GM12878 (cell line): ENCODE measurements around the gene PEX16. TPM values are rescaled to one million over a fixed set of nuclear protein-coding genes. Genes with fewer than 3 reads are reported as not detected.

Experiments
- ATAC-seq: fragments of 200-7000 bp; cut with Tn5 transposase; 3 replicates; pipeline ENCODE4 v1.9.1; 2020; ENCODE audit warnings: mild to moderate bottlenecking, moderate library complexity
- BruUV-seq: library from RNA; stranded (reverse); fragments of 400-500 nt; replicated peaks from 2 replicates; lab custom pipeline; 2021; lab: Mats Ljungman, UMichigan
- CTCF ChIA-PET: fragments of 300-600 bp; sonication (Branson Sonifier 250); formaldehyde crosslinking; extraction: SDS; loops from one replicate; lab custom pipeline; 2021; ENCODE audit warnings: inconsistent platforms; lab: Yijun Ruan, JAX
- POLR2A ChIA-PET: fragments of 350-600 bp; formaldehyde crosslinking; extraction: SDS; loops from one replicate; lab custom pipeline; 2021; ENCODE audit warnings: inconsistent platforms; lab: Charles Lee
- RAD21 ChIA-PET: fragments of 300-600 bp; sonication (Branson Sonifier 250); formaldehyde crosslinking; loops from one replicate; lab custom pipeline; 2023; ENCODE audit warnings: antibody characterized with exemption; ENCODE audit not compliant: unreplicated experiment; lab: Charles Lee
- SMC1A ChIA-PET: fragments of 300-600 bp; sonication (Branson Sonifier 250); formaldehyde crosslinking; loops from one replicate; lab custom pipeline; 2023; ENCODE audit not compliant: unreplicated experiment, uncharacterized antibody; lab: Charles Lee
- DNase-seq: peaks from one replicate; pipeline ENCODE4 v3.0.0-alpha.2; 2011; ENCODE audit warnings: low read depth, low spot score
- FAIRE-seq: peaks from 3 replicates; lab custom pipeline; 2011; peaks lifted over from hg19 to GRCh38; lab: Jason Lieb, UNC
- H2AFZ ChIP-seq: 2 replicates; pipeline ENCODE4 v1.6.0; 2011; ENCODE audit warnings: low read depth, low read length, control low read depth; ENCODE audit not compliant: control insufficient read depth
- H3K27ac ChIP-seq: 2 replicates; pipeline ENCODE4 v1.5.1; 2011; ENCODE audit warnings: control low read depth; ENCODE audit not compliant: control insufficient read depth, insufficient read depth
- H3K27me3 ChIP-seq, 2 experiments: replicated peaks in 1 of 2; 2 replicates each; pipeline versions ENCODE4 v1.6.0 to v1.6.1; 2011; ENCODE audit warnings: low read length in 1 of 2; ENCODE audit not compliant: control insufficient read depth in 2 of 2, insufficient read depth in 2 of 2
- H3K36me3 ChIP-seq, 2 experiments: 2 replicates each; pipeline ENCODE4 v1.5.1; 2011; ENCODE audit warnings: low read length in 1 of 2; ENCODE audit not compliant: control insufficient read depth in 2 of 2, insufficient read depth in 2 of 2
- H3K4me1 ChIP-seq: 2 replicates; pipeline ENCODE4 v1.6.1; 2011; ENCODE audit warnings: mild to moderate bottlenecking, low read length, moderate library complexity, mixed read lengths; ENCODE audit not compliant: control insufficient read depth, insufficient read depth
- H3K4me2 ChIP-seq: 2 replicates; pipeline ENCODE4 v1.6.0; 2011; ENCODE audit warnings: control low read depth; ENCODE audit not compliant: control insufficient read depth, insufficient read depth
- H3K4me3 ChIP-seq: fragments of 200-600 bp; sonication (generic); 2 replicates; pipeline ENCODE4 v1.5.1; 2016
- H3K79me2 ChIP-seq: 2 replicates; pipeline ENCODE4 v1.6.0; 2011; ENCODE audit warnings: low read length; ENCODE audit not compliant: control insufficient read depth, insufficient read depth
- H3K9ac ChIP-seq: 2 replicates; pipeline ENCODE4 v1.8.0; 2011; ENCODE audit warnings: low read length, control low read depth, mixed read lengths; ENCODE audit not compliant: control insufficient read depth, insufficient read depth
- H3K9me3 ChIP-seq: replicated peaks from 3 replicates; pipeline ENCODE4 v1.5.1; 2011; ENCODE audit warnings: mild to moderate bottlenecking, low read length; ENCODE audit not compliant: control insufficient read depth, insufficient read depth
- H4K20me1 ChIP-seq: 2 replicates; pipeline ENCODE4 v1.6.0; 2011; ENCODE audit not compliant: control insufficient read depth, insufficient read depth
- BCL11A ChIP-seq: IDR thresholded peaks from 2 replicates; pipeline ENCODE4 v1.6.1; 2011; ENCODE audit warnings: low read depth, low read length
- EED ChIP-seq: sonication (generic); IDR thresholded peaks from 2 replicates; pipeline ENCODE4 v1.6.1; 2016; ENCODE audit warnings: antibody characterized with exemption, low read depth
- EP300 ChIP-seq, 2 experiments: fragments of 150-350 bp in 1 of 2; IDR thresholded peaks; 2 replicates each; pipeline ENCODE4 v1.6.1; 2011 to 2012; ENCODE audit warnings: low read depth in 2 of 2, low read length in 2 of 2, borderline replicate concordance in 1 of 2, improper control_type of control experiment in 1 of 2, inconsistent platforms in 1 of 2; ENCODE audit not compliant: control insufficient read depth in 1 of 2
- HDAC6 ChIP-seq: fragments of 200-600 bp; sonication (generic); IDR thresholded peaks from one replicate; pipeline ENCODE4 v1.8.0; 2017; ENCODE audit warnings: antibody characterized with exemption; ENCODE audit not compliant: unreplicated experiment
- IKZF1 ChIP-seq: fragments of 450-650 bp; conservative IDR thresholded peaks from 2 replicates; pipeline ENCODE4 v1.6.1; 2017; ENCODE audit warnings: antibody characterized with exemption, mild to moderate bottlenecking
- KLF5 ChIP-seq: fragments of 450-650 bp; IDR thresholded peaks from 2 replicates; pipeline ENCODE4 v1.6.1; 2014; ENCODE audit warnings: mild to moderate bottlenecking; ENCODE audit not compliant: partially characterized antibody
- MEF2B ChIP-seq: fragments of 450-650 bp; IDR thresholded peaks from 2 replicates; pipeline ENCODE4 v1.6.1; 2018; ENCODE audit warnings: mild to moderate bottlenecking, moderate library complexity; ENCODE audit not compliant: partially characterized antibody, poor library complexity, severe bottlenecking
- MTA2 ChIP-seq: fragments of 450-650 bp; IDR thresholded peaks from 2 replicates; pipeline ENCODE4 v1.6.1; 2016; ENCODE audit warnings: low read depth, mild to moderate bottlenecking, moderate library complexity
- NR2C2 ChIP-seq: IDR thresholded peaks from 2 replicates; pipeline ENCODE4 v1.6.1; 2011; ENCODE audit warnings: borderline replicate concordance, low read depth; ENCODE audit not compliant: control insufficient read depth, insufficient read length
- POLR2AphosphoS2 ChIP-seq: IDR thresholded peaks from 2 replicates; pipeline ENCODE4 v1.6.1; 2011; ENCODE audit warnings: low read depth, mild to moderate bottlenecking, low read length, improper control_type of control experiment, moderate library complexity
- RFX5 ChIP-seq: IDR thresholded peaks from 2 replicates; pipeline ENCODE4 v1.6.1; 2011; ENCODE audit warnings: low read depth, low read length, improper control_type of control experiment
- SIN3A ChIP-seq: IDR thresholded peaks from 2 replicates; pipeline ENCODE4 v1.6.1; 2012; ENCODE audit warnings: low read depth, low read length, improper control_type of control experiment
- SPI1 ChIP-seq: IDR thresholded peaks from 2 replicates; pipeline ENCODE4 v1.6.1; 2011; ENCODE audit warnings: low read depth, mild to moderate bottlenecking, low read length, moderate library complexity, borderline replicate concordance; ENCODE audit not compliant: insufficient read depth
- SREBF1 ChIP-seq: IDR thresholded peaks from 2 replicates; pipeline ENCODE4 v1.6.1; 2012; ENCODE audit warnings: mild to moderate bottlenecking, low read length
- SRF ChIP-seq, 2 experiments: IDR thresholded peaks; 2 replicates each; pipeline ENCODE4 v1.6.1; 2011; ENCODE audit warnings: low read depth in 2 of 2, low read length in 2 of 2, mild to moderate bottlenecking in 1 of 2, moderate library complexity in 1 of 2
- ZNF217 ChIP-seq: fragments of 450-650 bp; IDR thresholded peaks from 2 replicates; pipeline ENCODE4 v1.6.1; 2017; ENCODE audit warnings: antibody characterized with exemption, mild to moderate bottlenecking
- ZNF384 ChIP-seq: IDR thresholded peaks from 2 replicates; pipeline ENCODE4 v1.6.1; 2012; ENCODE audit warnings: low read depth, mild to moderate bottlenecking, low read length, improper control_type of control experiment, borderline replicate concordance
- ZNF622 ChIP-seq: fragments of 450-650 bp; IDR thresholded peaks from 2 replicates; pipeline ENCODE4 v1.6.1; 2017; ENCODE audit warnings: mild to moderate bottlenecking, inconsistent platforms
- WGBS: methylation state at CpG from one replicate; pipeline ENCODE4 v1.1.6; 2016; ENCODE audit warnings: low lambda C conversion rate; ENCODE audit not compliant: insufficient replicate concordance, insufficient coverage; ENCODE audit errors: missing lambda C conversion rate; 5-methylcytosine and 5-hydroxymethylcytosine counted together
- in situ Hi-C: fragments of 300-500 bp; cut with MboI; formaldehyde crosslinking; loops from 9 replicates; pipeline ENCODE4 v1.14.3; 2018; ENCODE audit warnings: mixed read lengths
- intact Hi-C: fragments of 100-400 bp; cut with micrococcal nuclease; formaldehyde crosslinking; loops from one replicate; pipeline ENCODE4 v1.14.2; 2022; ENCODE audit not compliant: unreplicated experiment
- polyA plus RNA-seq, 11 experiments: library from polyadenylated mRNA; depleted of rRNA in 4 of 11; unstranded in 6 of 11; stranded (reverse) in 5 of 11; fragments of >200 nt; fragmentation: Nextera tagmentation in 4 of 11; fragmentation: Illumina TruSeq in 1 of 11; extraction: Ambion mirVana in 4 of 11; extraction: Trizol in 1 of 11; gene quantifications; 1 replicate in 1 of 11; 2 replicates in 10 of 11; pipeline versions ENCODE4 v1.2.1 to v1.2.3, GENCODE V29; 2011 to 2016; ENCODE audit warnings: inconsistent platforms in 2 of 11, missing spikeins in 2 of 11, low read depth in 1 of 11
- total RNA-seq, 4 experiments: library from RNA; depleted of rRNA in 3 of 4; stranded (reverse); fragments of >200 nt in 3 of 4; fragmentation: Illumina TruSeq in 1 of 4; extraction: Trizol in 1 of 4; gene quantifications; 2 replicates each; pipeline versions ENCODE4 v1.2.1 to v1.2.3, GENCODE V29; 2013 to 2021
- TF ChIP-seq, protein P1 (sequence below): fragments of 450-650 bp; IDR thresholded peaks from 2 replicates; pipeline ENCODE4 v1.6.1; 2018; ENCODE audit warnings: borderline replicate concordance, mild to moderate bottlenecking; ENCODE audit not compliant: partially characterized antibody

The PEX16 gene
- total and polyA plus RNA-seq, 10 of the 15 experiments (the other 5 are each of a cell fraction or from before 2014, with no cell fraction given), result 1.4 to 53.5 (median 27.6) TPM

DNA sequence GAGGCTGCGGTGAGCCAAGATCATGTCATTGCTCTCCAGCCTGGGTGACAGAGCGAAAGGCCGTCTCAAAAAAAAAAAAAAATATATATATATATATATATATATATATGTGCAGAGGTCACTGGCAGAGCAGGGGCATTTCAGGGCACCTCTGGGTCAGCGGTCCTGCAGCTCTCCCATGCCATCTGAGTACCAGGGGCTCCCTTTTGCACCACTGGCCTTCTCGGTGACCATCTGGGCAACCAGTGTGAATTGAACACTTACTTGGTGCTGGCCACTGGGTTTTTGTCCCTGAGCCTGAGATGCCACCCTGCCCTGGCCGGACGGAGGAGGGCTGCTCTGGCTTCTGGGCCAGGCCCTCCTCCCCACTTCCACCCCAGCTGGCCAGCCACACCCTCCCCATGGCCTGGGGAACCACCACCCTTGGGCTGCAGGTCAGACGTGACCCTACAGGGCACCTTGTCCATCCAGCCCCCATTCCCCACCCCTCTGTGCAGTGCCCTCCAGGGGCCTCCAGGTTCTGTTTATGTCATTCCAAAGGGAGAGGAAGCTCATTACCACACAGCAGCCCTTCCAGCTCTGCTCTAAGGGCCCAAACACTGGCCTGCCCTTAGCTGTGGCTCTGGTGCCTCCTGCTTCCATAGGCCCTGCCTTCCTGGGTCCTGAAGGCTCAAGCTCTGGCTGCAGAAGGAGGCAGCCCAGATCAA, 22.0 kb downstream of the PEX16 start (continued):
- TF ChIP-seq, protein P1, sequence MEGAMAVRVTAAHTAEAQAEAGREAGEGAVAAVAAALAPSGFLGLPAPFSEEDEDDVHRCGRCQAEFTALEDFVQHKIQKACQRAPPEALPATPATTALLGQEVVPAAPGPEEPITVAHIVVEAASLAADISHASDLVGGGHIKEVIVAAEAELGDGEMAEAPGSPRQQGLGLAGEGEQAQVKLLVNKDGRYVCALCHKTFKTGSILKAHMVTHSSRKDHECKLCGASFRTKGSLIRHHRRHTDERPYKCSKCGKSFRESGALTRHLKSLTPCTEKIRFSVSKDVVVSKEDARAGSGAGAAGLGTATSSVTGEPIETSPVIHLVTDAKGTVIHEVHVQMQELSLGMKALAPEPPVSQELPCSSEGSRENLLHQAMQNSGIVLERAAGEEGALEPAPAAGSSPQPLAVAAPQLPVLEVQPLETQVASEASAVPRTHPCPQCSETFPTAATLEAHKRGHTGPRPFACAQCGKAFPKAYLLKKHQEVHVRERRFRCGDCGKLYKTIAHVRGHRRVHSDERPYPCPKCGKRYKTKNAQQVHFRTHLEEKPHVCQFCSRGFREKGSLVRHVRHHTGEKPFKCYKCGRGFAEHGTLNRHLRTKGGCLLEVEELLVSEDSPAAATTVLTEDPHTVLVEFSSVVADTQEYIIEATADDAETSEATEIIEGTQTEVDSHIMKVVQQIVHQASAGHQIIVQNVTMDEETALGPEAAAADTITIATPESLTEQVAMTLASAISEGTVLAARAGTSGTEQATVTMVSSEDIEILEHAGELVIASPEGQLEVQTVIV, result no peak
- TF ChIP-seq HDAC6 (no peak), EP300 (IDR thresholded peaks at IDR 0.05; ENCODE audit: borderline replicate concordance in 1 of 2, control insufficient read depth in 1 of 2, low read depth in 2 of 2, low read length in 2 of 2) (no peak), BCL11A (no peak)

DNA sequence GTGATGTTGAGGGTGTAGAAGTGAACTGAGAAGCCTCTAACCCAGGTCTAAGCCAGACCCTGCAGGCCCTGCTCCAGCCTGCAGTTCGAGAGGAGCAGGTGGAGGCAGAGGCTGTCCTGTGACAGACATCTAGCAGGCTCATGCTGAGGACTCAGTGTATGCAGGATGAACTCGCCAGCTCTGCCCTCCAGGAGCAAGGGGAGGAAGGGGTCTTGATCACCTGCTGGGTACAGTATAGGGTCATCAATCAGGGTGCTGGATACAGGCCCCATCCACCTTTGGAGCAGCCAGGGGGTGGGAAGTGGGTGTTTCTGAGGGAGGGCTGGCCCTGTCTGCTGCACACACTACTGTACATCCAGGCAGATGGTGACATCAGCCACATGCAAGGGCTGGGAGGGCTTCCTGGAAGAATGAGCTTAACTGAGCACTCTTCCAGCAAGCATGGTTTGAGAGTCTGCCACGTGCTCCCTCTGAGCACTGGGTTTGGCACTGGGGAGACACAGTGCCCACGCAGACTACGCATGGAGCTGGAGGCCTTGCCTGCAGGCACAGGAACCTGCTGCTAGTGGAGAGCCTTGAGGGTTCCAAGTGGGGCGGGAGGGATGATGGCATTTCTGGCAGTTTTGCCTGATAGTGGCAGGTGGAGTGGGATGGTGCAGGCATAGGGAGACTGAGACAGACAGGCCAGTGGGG, 23.0 kb downstream of the PEX16 start:
- in situ Hi-C loops (no loop called here), intact Hi-C loops (no loop called here)
- 20% methylated on average over 6 of the region's 6 CpGs for WGBS
- ChIA-PET POLR2A (no interaction called here), CTCF (interaction anchor here (0.7 kb wide), 1 partner anchor 505 kb away, joined by 3 read pairs; no protein-coding TSS in a partner anchor), SMC1A (no interaction called here), RAD21 (no interaction called here)
- H3K27ac ChIP-seq, result no peak overlapping the region
- no peak overlapping the region for H3K9ac ChIP-seq
- H4K20me1 ChIP-seq, result no peaks in the 10 kb centered on the region; the same call in 1 of the 2 replicates
- no peak for FAIRE-seq
- no peak overlapping the region for H3K4me2 ChIP-seq
- H3K79me2 ChIP-seq, result no peaks in the 10 kb centered on the region
- no peak overlapping the region for H3K4me3 ChIP-seq
- H2AFZ ChIP-seq, result no peak overlapping the region
- no peak for ATAC-seq
- H3K36me3 ChIP-seq, result no peaks in the 10 kb centered on the region
- H3K27me3 ChIP-seq, result peaks cover 3 to 8% of the 10 kb centered on the region in 2 experiments; a peak in 2 of 4 replicates
- no peak for DNase-seq
- BruUV-seq, result no TSS peak
- H3K9me3 ChIP-seq, result no peaks in the 10 kb centered on the region
- H3K4me1 ChIP-seq, result no peaks in the 10 kb centered on the region
- TF ChIP-seq ZNF217 (no peak), SREBF1 (no peak), MTA2 (no peak), MEF2B (no peak), SRF (IDR thresholded peaks at IDR 0.05; ENCODE audit: low read depth in 2 of 2, low read length in 2 of 2) (no peak), NR2C2 (no peak), ZNF622 (no peak), RFX5 (no peak), BCL11A (no peak), SIN3A (no peak), EED (no peak), SPI1 (no peak), KLF5 (no peak), POLR2AphosphoS2 (no peak), ZNF384 (no peak), IKZF1 (no peak)
